Midbrain (tissue), 1 donor: ENCODE results near the gene GOLGA5.
"Not testable (repeated sequence)": the region's sequence is repeated elsewhere in the genome, so short reads cannot be mapped to it uniquely, and the experiment has no call there.

Experiments
- DNase-seq: peaks from one replicate; lab custom pipeline; 2025; lab: John Stamatoyannopoulos, UW

Gene GOLGA5

DNA sequence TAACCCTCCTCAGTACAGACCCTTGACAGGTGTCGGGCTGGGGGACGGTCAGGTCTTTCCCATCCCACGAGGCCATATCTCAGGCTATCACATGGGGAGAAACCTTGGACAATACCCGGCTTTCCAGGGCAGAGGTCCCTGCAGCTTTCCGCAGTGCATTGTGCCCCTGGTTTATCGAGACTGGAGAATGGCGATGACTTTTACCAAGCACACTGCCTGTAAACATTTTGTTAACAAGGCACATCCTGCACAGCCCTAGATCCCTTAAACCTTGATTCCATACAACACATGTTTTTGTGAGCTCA, 26.4 kb downstream of the GOLGA5 start:
- DNase-seq = not testable (repeated sequence)

DNA sequence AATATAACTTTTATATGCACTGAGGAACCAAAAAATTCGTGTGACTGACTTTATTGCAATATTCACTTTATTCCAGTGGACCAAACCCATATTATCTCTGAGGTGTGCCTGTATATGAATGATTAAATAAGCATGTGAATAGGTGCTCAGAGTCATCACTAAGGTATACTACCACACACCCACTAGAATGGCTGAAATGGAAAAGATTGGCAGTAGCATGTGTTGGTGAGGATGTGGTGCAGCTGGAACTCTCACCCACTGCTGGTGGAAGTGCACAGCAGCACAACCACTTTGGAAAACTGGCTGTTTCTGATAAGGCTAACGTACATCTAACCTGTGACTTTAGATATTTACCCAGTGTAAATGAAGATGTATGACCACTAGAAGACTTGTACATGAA, 36.8 kb downstream of the GOLGA5 start:
- DNase-seq = no peak

DNA sequence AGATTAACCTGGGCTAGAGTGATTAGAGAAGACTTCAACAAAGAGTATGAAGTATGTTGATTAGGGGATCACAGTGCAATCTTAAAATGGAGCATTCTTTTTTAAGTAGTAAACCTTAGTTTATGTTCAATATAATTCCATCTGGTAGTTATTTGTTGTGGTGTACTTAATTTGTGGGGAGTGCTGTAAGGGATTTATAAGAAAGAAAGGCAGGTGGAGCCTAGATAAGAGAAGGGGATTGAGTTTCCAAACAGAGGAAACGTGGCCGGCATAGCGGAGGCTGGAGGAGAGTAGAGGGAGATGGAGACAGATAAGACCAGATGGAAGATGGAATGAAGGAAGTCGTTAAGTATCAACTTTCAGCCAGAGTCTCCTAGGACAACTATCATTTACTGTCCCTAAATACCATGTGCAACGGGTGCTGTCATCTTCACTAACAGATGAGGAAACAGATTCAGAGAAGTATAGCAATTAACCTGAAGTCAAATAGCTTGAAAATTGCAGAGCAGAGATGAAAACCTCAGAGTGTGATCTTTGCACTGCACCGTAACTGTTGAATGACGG, 38.1 kb downstream of the GOLGA5 start:
- no peak for DNase-seq

- DNase-seq = no peak
Observed at GRCh38 chr14:92841930-92842329, 47.8 kb downstream of the GOLGA5 start.

GRCh38 chr14:92844204-92844603, 50.1 kb downstream of the GOLGA5 start:
- DNase-seq = no peak

GRCh38 chr14:92846162-92846897, 52.2 kb downstream of the GOLGA5 start:
- no peak for DNase-seq

DNA sequence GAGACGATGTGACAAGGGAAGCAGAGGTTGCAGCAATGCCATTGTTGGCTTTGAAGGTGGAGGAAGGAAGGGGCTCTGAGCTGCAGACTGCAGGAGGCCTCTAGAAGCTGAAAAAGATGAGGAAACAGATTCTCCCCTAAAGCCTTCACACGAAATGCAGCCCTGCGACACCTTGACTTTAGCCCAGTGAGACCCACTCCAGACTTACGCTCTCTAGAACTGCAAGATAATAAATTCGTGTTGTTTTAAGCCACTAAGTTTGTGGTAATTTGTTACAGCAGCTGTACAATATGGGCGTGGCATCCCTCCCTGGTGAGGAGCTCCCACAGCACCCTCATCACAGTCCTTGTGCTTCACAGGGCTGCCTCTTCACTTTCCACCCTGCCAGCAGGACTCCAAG, 53.2 kb downstream of the GOLGA5 start:
- DNase-seq = no peak

GRCh38 chr14:92847749-92848148, 53.6 kb downstream of the GOLGA5 start:
- DNase-seq = no peak

DNA sequence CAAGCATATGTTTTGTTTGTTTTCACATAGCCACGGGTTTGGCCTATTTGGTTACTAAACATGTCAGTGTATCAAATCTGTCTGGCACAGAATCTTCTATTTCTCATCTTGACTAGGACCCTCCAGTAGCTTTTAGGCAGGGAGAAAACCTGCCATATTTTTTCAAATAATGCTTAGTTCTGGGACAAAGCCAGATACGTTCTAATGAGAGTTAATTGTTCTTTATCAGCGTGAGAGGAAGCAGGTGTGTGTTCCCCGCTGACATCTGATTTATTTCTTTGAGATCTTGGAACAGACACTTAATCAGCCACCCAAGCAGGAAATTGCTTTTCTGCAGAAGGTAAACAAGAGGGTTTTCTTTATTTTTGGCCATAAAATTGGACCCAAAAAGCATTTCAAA, 54.8 kb downstream of the GOLGA5 start:
- no peak for DNase-seq

- no peak for DNase-seq
Observed at GRCh38 chr14:92850492-92850891, 56.4 kb downstream of the GOLGA5 start.

DNA sequence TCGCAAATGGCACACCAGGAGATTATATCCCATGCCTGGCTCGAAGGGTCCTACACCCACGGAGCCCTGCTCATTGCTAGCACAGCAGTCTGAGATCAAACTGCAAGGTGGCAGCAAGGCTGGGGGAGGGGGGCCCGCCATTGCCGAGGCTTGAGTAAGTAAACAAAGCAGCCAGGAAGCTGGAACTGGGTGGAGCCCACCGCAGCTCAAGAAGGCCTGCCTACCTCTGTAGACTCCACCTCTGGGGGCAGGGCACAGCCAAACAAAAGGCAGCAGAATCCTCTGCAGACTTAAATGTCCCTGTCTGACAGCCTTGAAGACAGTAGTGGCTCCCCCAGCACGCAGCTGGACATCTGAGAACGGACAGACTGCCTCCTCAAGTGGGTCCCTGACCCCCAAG, 59.0 kb downstream of the GOLGA5 start:
- not testable (repeated sequence) for DNase-seq

DNA sequence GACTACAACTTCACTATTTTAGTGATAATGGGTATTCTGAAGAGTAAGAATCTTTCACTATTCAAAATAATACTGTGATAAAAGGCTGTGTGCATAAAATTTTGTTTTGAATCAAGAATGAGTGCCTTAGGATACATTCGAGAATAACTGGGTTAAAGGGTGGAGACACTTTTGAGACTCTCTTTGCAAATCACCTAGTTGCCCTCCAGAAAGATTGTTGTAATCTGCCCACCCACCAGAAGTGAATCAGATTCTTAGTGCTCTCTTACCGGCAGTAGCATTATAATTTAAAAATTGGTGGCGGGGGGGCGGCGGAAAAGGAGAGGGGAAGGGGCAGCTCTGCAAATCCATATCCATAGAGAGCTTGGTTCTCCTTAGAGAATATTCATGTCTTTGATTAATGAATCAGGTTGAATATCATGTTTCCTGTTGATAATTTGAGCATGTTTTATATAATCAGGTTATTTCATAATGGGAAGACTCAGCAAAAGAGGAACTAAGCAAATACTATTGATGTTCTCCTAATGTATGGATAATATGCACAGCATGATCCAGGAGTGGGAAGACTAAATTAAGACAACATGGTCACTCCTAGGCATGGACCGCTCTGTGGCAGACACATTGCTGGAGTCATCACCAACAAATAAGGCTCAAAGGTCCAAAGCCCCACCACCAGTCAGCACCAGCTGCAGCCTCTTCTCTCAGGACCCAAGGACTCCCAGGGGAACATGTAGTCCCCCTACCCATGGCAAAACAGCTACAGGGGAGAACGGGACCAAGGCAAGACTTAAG, 66.1 kb downstream of the GOLGA5 start:
- no peak for DNase-seq

GRCh38 chr14:92861856-92862745, 68.0 kb downstream of the GOLGA5 start:
- no peak for DNase-seq

DNA sequence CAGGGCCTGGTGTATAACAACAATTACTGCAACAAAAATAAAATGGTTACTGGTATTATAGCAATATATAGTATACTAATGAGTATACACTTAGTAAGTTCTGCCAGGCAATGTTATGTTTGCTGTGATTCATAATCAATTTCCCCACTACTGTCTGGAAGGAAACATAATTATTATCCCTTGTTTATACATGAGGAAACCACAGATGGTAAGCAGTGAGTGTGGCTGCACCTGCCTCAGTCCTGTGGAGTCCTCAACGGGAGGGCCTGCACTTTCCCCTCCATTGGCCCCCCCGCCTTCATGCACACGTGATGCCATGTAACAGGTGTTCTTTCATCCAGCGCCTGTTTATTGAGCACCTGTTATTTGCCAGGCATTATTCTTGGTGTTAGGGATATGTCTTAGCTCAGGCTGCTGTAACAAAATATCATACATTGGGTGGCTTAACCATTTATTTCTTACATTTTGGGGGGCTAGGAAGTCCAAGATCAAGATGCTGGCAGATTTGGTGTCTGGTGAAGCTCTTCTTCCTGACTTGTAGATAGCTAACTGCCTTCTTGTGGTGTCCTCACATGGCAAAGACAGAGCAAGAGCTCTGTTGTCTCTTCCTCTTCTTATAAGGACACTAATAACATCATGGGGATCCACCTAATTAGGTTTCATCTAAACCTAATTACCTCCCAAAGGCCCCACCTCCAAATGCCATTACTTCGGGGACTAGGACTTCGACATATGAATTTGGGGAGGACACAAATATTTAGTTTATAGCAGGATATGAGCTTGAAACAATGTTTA, 69.4 kb downstream of the GOLGA5 start:
- DNase-seq = no peak

- DNase-seq = no peak
Observed at GRCh38 chr14:92865674-92866073, 71.6 kb downstream of the GOLGA5 start.

GRCh38 chr14:92866181-92866752, 72.2 kb downstream of the GOLGA5 start:
- no peak for DNase-seq

DNA sequence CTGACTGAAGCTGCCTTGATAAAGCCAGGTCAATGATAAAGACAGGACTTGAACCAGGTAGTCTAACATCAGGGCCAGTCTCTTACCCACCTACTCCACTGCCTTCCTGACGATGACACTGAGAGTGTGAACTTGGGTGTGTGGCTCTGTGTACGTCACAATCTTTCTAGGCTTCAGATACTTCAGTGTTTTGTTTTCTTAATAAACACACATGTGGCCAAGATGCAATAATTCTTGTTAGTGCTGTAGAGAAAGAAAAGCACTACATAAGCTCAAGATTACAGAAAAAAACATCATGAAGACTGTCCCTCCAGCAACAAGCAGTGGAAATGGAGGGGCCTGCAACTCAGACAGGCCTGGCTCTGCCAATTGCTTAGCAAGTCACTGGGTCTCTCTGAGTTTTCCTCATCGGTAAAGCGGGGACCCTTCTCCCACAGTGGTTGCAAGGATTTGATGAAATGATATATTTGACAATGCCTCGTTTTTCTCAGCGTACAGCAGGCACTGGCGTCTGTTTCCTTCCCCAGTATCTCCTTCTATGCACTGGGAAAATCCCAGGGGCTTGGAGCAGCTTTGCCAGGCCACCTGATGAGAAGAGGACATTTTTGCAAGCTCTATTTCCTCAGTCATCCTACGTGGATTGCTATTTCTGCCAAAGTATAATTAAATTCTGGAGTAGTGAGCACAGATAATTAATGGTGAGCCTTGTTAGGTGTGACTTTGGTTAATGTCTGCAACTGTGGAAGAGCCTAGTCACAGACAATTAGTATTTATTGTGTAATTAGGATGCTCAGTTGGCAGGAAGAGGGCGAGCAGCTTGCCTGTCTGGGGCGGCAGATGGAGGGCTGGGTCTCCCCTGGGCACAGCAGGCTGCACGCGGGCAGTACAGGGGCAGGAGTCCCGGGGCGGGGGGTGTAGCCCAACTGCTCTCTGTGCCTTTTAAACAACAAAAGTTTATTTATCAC, 73.1 kb downstream of the GOLGA5 start:
- DNase-seq = no peak

DNA sequence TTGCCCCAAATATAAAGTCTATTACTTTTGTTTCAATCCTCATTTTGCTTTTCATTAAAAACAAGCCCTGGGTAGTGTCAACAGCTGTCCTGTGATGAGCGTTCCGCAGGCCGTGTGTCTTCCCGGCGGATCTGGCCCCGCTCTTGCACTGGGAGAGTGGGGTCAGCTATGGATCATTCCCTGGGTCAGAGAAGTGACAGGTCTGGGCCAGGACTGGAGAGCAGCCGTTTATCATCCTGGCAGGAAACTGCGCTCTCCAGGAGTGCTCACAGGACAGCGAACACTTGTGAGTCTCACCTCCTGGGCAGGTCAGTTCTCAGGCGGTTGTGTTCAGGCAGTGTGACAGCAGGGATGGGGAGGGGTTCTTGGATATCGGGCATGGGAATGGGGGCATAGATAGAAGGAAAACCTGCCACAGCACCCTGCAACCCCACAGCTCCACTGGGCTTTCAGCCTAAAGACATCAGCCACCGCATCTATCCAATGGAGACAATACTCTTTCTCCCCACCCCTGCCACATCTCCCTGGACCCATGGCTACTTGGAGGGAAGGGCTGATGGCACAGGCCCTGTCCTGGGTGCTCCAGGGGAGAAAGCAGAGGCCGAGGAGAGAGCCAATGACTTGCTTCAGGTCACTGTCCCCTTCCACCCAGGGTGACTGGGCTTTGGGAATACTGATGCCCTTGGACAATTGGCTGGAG, 81.0 kb downstream of the GOLGA5 start:
- DNase-seq = no peak

DNA sequence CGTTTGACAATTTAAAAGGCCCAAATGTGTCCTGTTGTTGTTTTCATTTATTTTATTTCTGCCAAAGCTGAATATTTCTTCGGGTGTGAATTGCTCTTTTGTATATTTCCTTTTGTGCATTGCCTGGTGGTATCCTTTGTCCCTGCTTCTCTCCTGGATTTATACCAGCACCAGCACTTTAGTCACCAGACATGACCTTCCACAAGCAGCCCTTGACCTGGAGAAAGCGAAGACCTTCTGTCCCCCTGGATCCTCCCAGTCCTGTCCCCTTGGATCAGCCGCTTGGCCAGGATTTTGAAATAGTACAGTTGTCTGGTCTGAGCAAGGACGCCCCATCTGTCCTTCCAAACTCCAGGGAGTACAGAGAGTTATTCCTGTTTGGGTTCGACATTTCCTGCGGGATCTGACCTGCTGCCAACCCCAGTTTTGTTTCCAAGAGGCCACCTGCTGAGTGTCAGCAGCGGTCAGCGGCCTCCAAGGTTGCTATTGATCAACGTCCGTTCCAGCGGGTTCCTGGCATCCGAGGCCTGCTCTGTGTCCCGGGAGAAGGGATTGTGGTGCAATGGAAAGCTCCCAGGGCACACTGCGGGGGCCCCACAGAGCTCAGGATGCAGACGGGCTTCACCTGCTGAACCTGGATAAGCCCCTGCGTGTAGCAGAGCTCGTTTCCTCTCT, 83.8 kb downstream of the GOLGA5 start:
- DNase-seq = no peak
